Endothelial cell of umbilical vein (primary cell): Measurements from ENCODE around the gene HOXD8. TPM values are rescaled to one million over a fixed set of nuclear protein-coding genes. Genes with fewer than 3 reads are reported as not detected.

Experiments
- BruUV-seq: library from RNA; stranded (reverse); fragments of 400-500 nt; replicated peaks from 2 replicates; lab custom pipeline; 2021; lab: Mats Ljungman, UMichigan
- CTCF ChIA-PET: fragments of 300-600, 350-600 bp; sonication (Branson Sonifier 250); formaldehyde crosslinking; loops from one replicate; lab custom pipeline; 2021; ENCODE audit warnings: antibody characterized with exemption, inconsistent platforms; lab: Charles Lee
- POLR2A ChIA-PET: fragments of 300-600, 350-600 bp; sonication (Branson Sonifier 250); formaldehyde crosslinking; loops from one replicate; lab custom pipeline; 2021; ENCODE audit warnings: antibody characterized with exemption, inconsistent platforms; lab: Charles Lee
- DNase-seq: peaks from one replicate; pipeline ENCODE4 v3.0.0-alpha.2; 2011; ENCODE audit warnings: low read depth, low spot score
- FAIRE-seq: peaks from 2 replicates; lab custom pipeline; 2011; peaks lifted over from hg19 to GRCh38; lab: Jason Lieb, UNC
- H2AFZ ChIP-seq: 2 replicates; pipeline ENCODE4 v1.6.0; 2012; ENCODE audit warnings: low read depth, low read length, control low read depth, inconsistent platforms
- H3K27ac ChIP-seq: 2 replicates; pipeline ENCODE4 v1.5.1; 2011; ENCODE audit warnings: low read depth, mild to moderate bottlenecking, control low read depth, low read length, moderate library complexity; ENCODE audit not compliant: insufficient read depth
- H3K27me3 ChIP-seq, 2 experiments: 2 replicates each; pipeline versions ENCODE4 v1.6.0 to v1.6.1; 2011; ENCODE audit warnings: low read length in 2 of 2, mixed read lengths in 1 of 2; ENCODE audit not compliant: control insufficient read depth in 2 of 2, insufficient read depth in 2 of 2
- H3K36me3 ChIP-seq, 2 experiments: 2 replicates in 1 of 2; 3 replicates in 1 of 2; pipeline ENCODE4 v1.5.1; 2011; ENCODE audit warnings: low read length in 2 of 2, mild to moderate bottlenecking in 1 of 2, moderate library complexity in 1 of 2; ENCODE audit not compliant: control insufficient read depth in 2 of 2, insufficient read depth in 2 of 2; ENCODE audit errors: extremely low read depth in 1 of 2
- H3K4me1 ChIP-seq: 3 replicates; pipeline ENCODE4 v1.5.1; 2011; ENCODE audit warnings: mild to moderate bottlenecking, low read length; ENCODE audit not compliant: control insufficient read depth, insufficient read depth; ENCODE audit errors: extremely low read depth
- H3K4me2 ChIP-seq: 2 replicates; pipeline ENCODE4 v1.6.1; 2011; ENCODE audit warnings: low read length, control low read depth, mixed read lengths; ENCODE audit not compliant: insufficient read depth
- H3K4me3 ChIP-seq, 3 experiments: fragments of 200-600 bp in 1 of 3; sonication (generic), shearing (Covaris generic) in 1 of 3; replicated peaks in 1 of 3; 2 replicates each; pipeline ENCODE4 v1.5.1; 2011 to 2016; ENCODE audit warnings: control low read depth in 3 of 3, low read length in 3 of 3, mild to moderate bottlenecking in 2 of 3, inconsistent platforms in 1 of 3, low read depth in 1 of 3, moderate library complexity in 1 of 3; ENCODE audit not compliant: insufficient read depth in 1 of 3
- H3K79me2 ChIP-seq: 2 replicates; pipeline ENCODE4 v1.6.0; 2012; ENCODE audit warnings: low read length, inconsistent platforms; ENCODE audit not compliant: control insufficient read depth, insufficient read depth
- H3K9ac ChIP-seq: replicated peaks from 2 replicates; pipeline ENCODE3; 2011; ENCODE audit warnings: low read length, control low read depth; ENCODE audit not compliant: insufficient read depth; ENCODE audit errors: extremely low read depth
- H3K9me1 ChIP-seq: replicated peaks from 3 replicates; pipeline ENCODE4 v1.6.0; 2011; ENCODE audit warnings: mild to moderate bottlenecking, low read length; ENCODE audit not compliant: control insufficient read depth, insufficient read depth; ENCODE audit errors: extremely low read depth
- H3K9me3 ChIP-seq: replicated peaks from 2 replicates; pipeline ENCODE4 v1.5.1; 2012; ENCODE audit warnings: low read length, inconsistent platforms; ENCODE audit not compliant: control insufficient read depth, insufficient read depth
- H4K20me1 ChIP-seq: replicated peaks from 2 replicates; pipeline ENCODE3; 2011; ENCODE audit warnings: mild to moderate bottlenecking, low read length; ENCODE audit not compliant: control insufficient read depth, insufficient read depth; ENCODE audit errors: extremely low read depth
- FOS ChIP-seq: IDR thresholded peaks from 2 replicates; pipeline ENCODE4 v1.6.1; 2011; ENCODE audit warnings: mild to moderate bottlenecking, low read length, moderate library complexity, borderline replicate concordance; ENCODE audit not compliant: insufficient read depth
- MYC ChIP-seq: IDR thresholded peaks from one replicate; pipeline ENCODE4 v1.6.1; 2011; ENCODE audit warnings: mild to moderate bottlenecking, low read depth, low read length
- POLR2A ChIP-seq: IDR thresholded peaks from 2 replicates; pipeline ENCODE4 v1.6.1; 2012; ENCODE audit warnings: low read depth, mild to moderate bottlenecking, control low read depth, low read length
- POLR2AphosphoS5 ChIP-seq: IDR thresholded peaks from 2 replicates; pipeline ENCODE4 v1.6.1; 2012; ENCODE audit warnings: low read depth, mild to moderate bottlenecking, control low read depth, low read length, moderate library complexity; ENCODE audit not compliant: insufficient read depth
- dilution Hi-C: fragments of 300-500 bp; cut with MboI; formaldehyde crosslinking; loops from one replicate; pipeline ENCODE4 v1.15.0; 2019; ENCODE audit warnings: low sequenced_read_pairs; ENCODE audit not compliant: extremely low pct_ligation_motif_present
- intact Hi-C: fragments of 100-400 bp; cut with micrococcal nuclease; formaldehyde crosslinking; loops from one replicate; pipeline ENCODE4 v1.10.0; 2022
- polyA plus RNA-seq, 4 experiments: library from polyadenylated mRNA; depleted of rRNA in 3 of 4; stranded (reverse) in 3 of 4; unstranded in 1 of 4; fragments of >200 nt; gene quantifications; 2 replicates each; pipeline versions ENCODE4 v1.2.1 to v1.2.3, GENCODE V29; 2011 to 2012; ENCODE audit warnings: missing spikeins in 1 of 4
- total RNA-seq: library from RNA; stranded (reverse); gene quantifications from 2 replicates; pipeline ENCODE4 v1.2.3, GENCODE V29; 2021
- TF ChIP-seq, protein P1 (sequence below): IDR thresholded peaks from 2 replicates; pipeline ENCODE4 v1.6.1; 2011; ENCODE audit not compliant: insufficient read depth, insufficient read length
- TF ChIP-seq, protein P2 (sequence below), 2 donors: IDR thresholded peaks; 1 replicate in 1 of 2; 2 replicates in 1 of 2; pipeline ENCODE4 v1.5.1; 2011; ENCODE audit warnings: low read length in 2 of 2, mild to moderate bottlenecking in 2 of 2, moderate library complexity in 2 of 2, control low read depth in 1 of 2, inconsistent platforms in 1 of 2, low read depth in 1 of 2; ENCODE audit not compliant: insufficient read depth in 1 of 2; ENCODE audit errors: extremely low read depth in 1 of 2

HOXD8 gene
- total and polyA plus RNA-seq, 2 donors (not counting 3 experiments of a cell fraction or from before 2014, with no cell fraction given): 6.4 to 15.6 TPM

DNA sequence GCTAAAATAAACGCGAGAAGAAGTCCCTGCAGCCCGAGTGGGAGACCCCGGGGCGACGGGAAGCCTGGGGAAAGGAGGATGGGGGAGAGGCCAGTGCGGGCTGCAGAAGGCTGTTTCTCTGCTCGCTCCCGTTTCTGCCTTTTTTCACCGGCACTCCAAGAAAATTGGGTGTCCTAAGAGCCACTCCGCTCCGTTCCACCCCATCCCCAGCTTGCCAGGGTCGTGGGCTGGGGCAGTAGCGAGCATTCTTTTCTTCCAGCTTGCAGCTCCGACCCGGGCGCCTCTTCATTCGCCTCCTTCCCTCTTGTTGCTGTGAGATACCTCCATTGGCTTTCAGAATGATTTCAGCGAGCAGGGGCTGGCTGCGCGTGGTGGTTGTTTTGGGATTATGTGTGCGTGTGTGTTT is 28.7 kb downstream of the HOXD8 start:
- Histone ChIP-seq H3K27ac (no peak overlapping the region), H4K20me1 (no peaks in the 10 kb centered on the region), H3K4me1 (no peaks in the 10 kb centered on the region), H3K9me3 (no peaks in the 10 kb centered on the region), H3K4me3 (no peak overlapping the region), H3K36me3 (peaks cover 0 to 6% of the 10 kb centered on the region in 2 experiments), H3K27me3 (no peaks in the 10 kb centered on the region), H3K4me2 (no peak overlapping the region), H3K79me2 (no peaks in the 10 kb centered on the region), H3K9ac (no peak overlapping the region), H3K9me1 (no peaks in the 10 kb centered on the region), H2AFZ (no peak overlapping the region)
- dilution Hi-C loops: no loop called here
- no TSS peak for BruUV-seq
- POLR2A ChIA-PET: no interaction called here
- no peak for DNase-seq
- intact Hi-C loops: no loop called here
- CTCF ChIA-PET: interaction anchor here (1.3 kb wide), 1 partner anchor 297 kb away, joined by 6 read pairs; no protein-coding TSS in a partner anchor
- TF ChIP-seq MYC: no peak
- TF ChIP-seq POLR2AphosphoS5: no peak
- no peak for TF ChIP-seq POLR2A
- TF ChIP-seq, protein P1, sequence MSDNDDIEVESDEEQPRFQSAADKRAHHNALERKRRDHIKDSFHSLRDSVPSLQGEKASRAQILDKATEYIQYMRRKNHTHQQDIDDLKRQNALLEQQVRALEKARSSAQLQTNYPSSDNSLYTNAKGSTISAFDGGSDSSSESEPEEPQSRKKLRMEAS: no peak
- TF ChIP-seq, protein P2, sequence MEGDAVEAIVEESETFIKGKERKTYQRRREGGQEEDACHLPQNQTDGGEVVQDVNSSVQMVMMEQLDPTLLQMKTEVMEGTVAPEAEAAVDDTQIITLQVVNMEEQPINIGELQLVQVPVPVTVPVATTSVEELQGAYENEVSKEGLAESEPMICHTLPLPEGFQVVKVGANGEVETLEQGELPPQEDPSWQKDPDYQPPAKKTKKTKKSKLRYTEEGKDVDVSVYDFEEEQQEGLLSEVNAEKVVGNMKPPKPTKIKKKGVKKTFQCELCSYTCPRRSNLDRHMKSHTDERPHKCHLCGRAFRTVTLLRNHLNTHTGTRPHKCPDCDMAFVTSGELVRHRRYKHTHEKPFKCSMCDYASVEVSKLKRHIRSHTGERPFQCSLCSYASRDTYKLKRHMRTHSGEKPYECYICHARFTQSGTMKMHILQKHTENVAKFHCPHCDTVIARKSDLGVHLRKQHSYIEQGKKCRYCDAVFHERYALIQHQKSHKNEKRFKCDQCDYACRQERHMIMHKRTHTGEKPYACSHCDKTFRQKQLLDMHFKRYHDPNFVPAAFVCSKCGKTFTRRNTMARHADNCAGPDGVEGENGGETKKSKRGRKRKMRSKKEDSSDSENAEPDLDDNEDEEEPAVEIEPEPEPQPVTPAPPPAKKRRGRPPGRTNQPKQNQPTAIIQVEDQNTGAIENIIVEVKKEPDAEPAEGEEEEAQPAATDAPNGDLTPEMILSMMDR (IDR thresholded peaks at IDR 0.05; ENCODE audit: extremely low read depth in 1 of 2, insufficient read depth in 1 of 2, low read depth in 1 of 2, low read length in 2 of 2): no peak
- TF ChIP-seq FOS: no peak
- no peak for FAIRE-seq
